HCT116 (cell line): Measurements from ENCODE around the gene MTURN. TPM values are rescaled to one million over a fixed set of nuclear protein-coding genes. Genes with fewer than 3 reads are reported as not detected.
"Not testable (repeated sequence)": the region's sequence is repeated elsewhere in the genome, so short reads cannot be mapped to it uniquely, and the experiment has no call there.

Source experiments
- ATAC-seq: fragments of 200-7000 bp; cut with Tn5 transposase; 2 replicates; pipeline ENCODE4 v1.9.1; 2020; ENCODE audit warnings: mild to moderate bottlenecking, moderate library complexity
- BruUV-seq: library from RNA; stranded (reverse); fragments of 400-500 nt; replicated peaks from 2 replicates; lab custom pipeline; 2021; lab: Mats Ljungman, UMichigan
- CTCF ChIA-PET: fragments of 300-600 bp; sonication (Branson Sonifier 250); formaldehyde crosslinking; loops from one replicate; lab custom pipeline; 2021; ENCODE audit warnings: antibody characterized with exemption; lab: Charles Lee
- POLR2A ChIA-PET: fragments of 300-600, 350-600 bp; sonication (Branson Sonifier 250); formaldehyde crosslinking; loops from one replicate; lab custom pipeline; 2021; ENCODE audit warnings: antibody characterized with exemption; lab: Charles Lee
- RAD21 ChIA-PET, 2 experiments: fragments of 300-600 bp; sonication (Branson Sonifier 250); formaldehyde crosslinking; loops; one replicate each; lab custom pipeline; 2023; ENCODE audit warnings: low total read pairs in 2 of 2; ENCODE audit not compliant: uncharacterized antibody in 2 of 2, unreplicated experiment in 2 of 2, low non-redundant PET in 1 of 2; lab: Charles Lee
- DNase-seq: peaks from one replicate; pipeline ENCODE4 v3.0.0-alpha.2; 2010; ENCODE audit warnings: low read depth, low spot score
- H2AFZ ChIP-seq: fragments of 200-600 bp; shearing (Covaris generic), sonication (generic); 2 replicates; pipeline ENCODE4 v1.6.1; 2017; ENCODE audit warnings: low read depth, mixed run types, mixed read lengths, antibody characterized with exemption, low read length; ENCODE audit not compliant: poor library complexity, severe bottlenecking
- H3K27ac ChIP-seq: 2 replicates; pipeline ENCODE4 v1.5.1; 2012; ENCODE audit warnings: low read depth, low read length
- H3K27me3 ChIP-seq: fragments of 200-600 bp; sonication (generic); 2 replicates; pipeline ENCODE4 v1.6.1; 2016; ENCODE audit warnings: mixed run types, low read length, mixed read lengths; ENCODE audit not compliant: insufficient read depth
- H3K36me3 ChIP-seq, 2 experiments: fragments of 200-500 bp in 1 of 2; fragments of 200-600 bp in 1 of 2; sonication (Bioruptor generic) in 1 of 2; sonication (generic) in 1 of 2; 2 replicates each; pipeline versions ENCODE4 v1.5.1 to v1.6.1; 2014 to 2016; ENCODE audit warnings: low read length in 2 of 2, inconsistent platforms in 1 of 2, mixed read lengths in 1 of 2, mixed run types in 1 of 2; ENCODE audit not compliant: insufficient read depth in 2 of 2, control insufficient read depth in 1 of 2
- H3K4me1 ChIP-seq, 2 experiments: fragments of 200-600 bp in 1 of 2; sonication (generic) in 1 of 2; 2 replicates each; pipeline versions ENCODE4 v1.5.1 to v1.6.1; 2012 to 2017; ENCODE audit warnings: low read length in 2 of 2, inconsistent platforms in 1 of 2, mild to moderate bottlenecking in 1 of 2, mixed read lengths in 1 of 2, mixed run types in 1 of 2, moderate library complexity in 1 of 2; ENCODE audit not compliant: insufficient read depth in 2 of 2, control insufficient read depth in 1 of 2
- H3K4me2 ChIP-seq: fragments of 200-600 bp; sonication (generic); 2 replicates; pipeline ENCODE4 v1.6.1; 2017; ENCODE audit warnings: mixed run types, low read length, mixed read lengths
- H3K4me3 ChIP-seq, 2 experiments: fragments of 200-600 bp in 1 of 2; sonication (generic) in 1 of 2; replicated peaks in 1 of 2; 2 replicates each; pipeline ENCODE4 v1.5.1; 2011 to 2016; ENCODE audit warnings: low read length in 2 of 2, control low read depth in 1 of 2, low read depth in 1 of 2, mild to moderate bottlenecking in 1 of 2, mixed read lengths in 1 of 2, mixed run types in 1 of 2
- H3K79me2 ChIP-seq: fragments of 200-600 bp; sonication (generic); 2 replicates; pipeline ENCODE4 v1.6.1; 2017; ENCODE audit warnings: mild to moderate bottlenecking, mixed run types, low read length, moderate library complexity, mixed read lengths; ENCODE audit not compliant: insufficient read depth
- H3K9ac ChIP-seq: fragments of 200-600 bp; sonication (generic); 2 replicates; pipeline ENCODE4 v1.6.1; 2016; ENCODE audit warnings: low read length, mixed read lengths
- H3K9me2 ChIP-seq: fragments of 200-600 bp; sonication (generic), shearing (Covaris generic); 2 replicates; pipeline ENCODE4 v1.6.1; 2017; ENCODE audit warnings: mixed run types, mild to moderate bottlenecking, moderate library complexity; ENCODE audit not compliant: insufficient read depth
- H3K9me3 ChIP-seq, 2 experiments: fragments of 200-500 bp in 1 of 2; fragments of 200-600 bp in 1 of 2; sonication (Bioruptor generic) in 1 of 2; sonication (generic) in 1 of 2; 2 replicates each; pipeline ENCODE4 v1.6.1; 2014 to 2017; ENCODE audit warnings: low read length in 2 of 2, mixed read lengths in 2 of 2, inconsistent platforms in 1 of 2, low read depth in 1 of 2, mild to moderate bottlenecking in 1 of 2, mixed run types in 1 of 2, moderate library complexity in 1 of 2; ENCODE audit not compliant: control insufficient read depth in 1 of 2, insufficient read depth in 1 of 2
- H4K20me1 ChIP-seq: fragments of 200-600 bp; sonication (generic), shearing (Covaris generic); 2 replicates; pipeline ENCODE4 v1.6.1; 2017; ENCODE audit warnings: mixed run types, mild to moderate bottlenecking, moderate library complexity; ENCODE audit not compliant: insufficient read depth
- ELF1 ChIP-seq: IDR thresholded peaks from 2 replicates; pipeline ENCODE4 v1.6.1; 2012; ENCODE audit warnings: low read depth, borderline replicate concordance
- EZH2 ChIP-seq: fragments of 200-600 bp; sonication (generic); IDR thresholded peaks from 2 replicates; pipeline ENCODE4 v1.6.1; 2017; ENCODE audit warnings: antibody characterized with exemption, mixed run types
- RAD21 ChIP-seq: IDR thresholded peaks from 2 replicates; pipeline ENCODE4 v1.6.1; 2012; ENCODE audit warnings: low read depth, mild to moderate bottlenecking
- SP1 ChIP-seq: IDR thresholded peaks from 2 replicates; pipeline ENCODE4 v1.6.1; 2012; ENCODE audit warnings: low read depth
- intact Hi-C: fragments of 100-400 bp; cut with micrococcal nuclease; formaldehyde crosslinking; loops from 2 replicates; pipeline ENCODE4 v1.10.0; 2022
- total RNA-seq: library from RNA; stranded (reverse); gene quantifications from one replicate; pipeline ENCODE4 v1.2.1, GENCODE V29; 2021; ENCODE audit not compliant: unreplicated experiment
- TF ChIP-seq, protein P1 (sequence below): IDR thresholded peaks from 2 replicates; pipeline ENCODE4 v1.6.1; 2012

MTURN gene
- total RNA-seq, 1 experiment from 2014 or later, result 7.5 TPM

- no peak overlapping the region for H3K4me3 ChIP-seq
- RAD21 ChIA-PET, result no interaction called here
- intact Hi-C loops, result no loop called here
- TF ChIP-seq EZH2 (no peak), RAD21 (no peak), ELF1 (no peak), SP1 (no peak)
- TF ChIP-seq, protein P1, sequence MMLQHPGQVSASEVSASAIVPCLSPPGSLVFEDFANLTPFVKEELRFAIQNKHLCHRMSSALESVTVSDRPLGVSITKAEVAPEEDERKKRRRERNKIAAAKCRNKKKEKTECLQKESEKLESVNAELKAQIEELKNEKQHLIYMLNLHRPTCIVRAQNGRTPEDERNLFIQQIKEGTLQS, result no peak
- no peaks in the 10 kb centered on the region for H4K20me1 ChIP-seq
- ATAC-seq (no peak), DNase-seq (no peak)
- CTCF ChIA-PET, result no interaction called here
- H3K4me1 ChIP-seq, result no peaks in the 10 kb centered on the region
- no peak overlapping the region for H3K27ac ChIP-seq
- H3K9ac ChIP-seq, result no peak overlapping the region
- no TSS peak for BruUV-seq
- H2AFZ ChIP-seq, result no peak overlapping the region
- POLR2A ChIA-PET, result no interaction called here
- H3K36me3 ChIP-seq, result no peaks in the 10 kb centered on the region
- H3K9me2 ChIP-seq, result no peaks in the 10 kb centered on the region
- no peaks in the 10 kb centered on the region for H3K27me3 ChIP-seq
- no peak overlapping the region for H3K4me2 ChIP-seq
- H3K79me2 ChIP-seq, result no peaks in the 10 kb centered on the region
- no peaks in the 10 kb centered on the region for H3K9me3 ChIP-seq
Observed at GRCh38 chr7:30187513-30187912, 52.7 kb downstream of the MTURN start.

- ATAC-seq, POLR2A ChIA-PET, H3K9me3 ChIP-seq, H3K36me3 ChIP-seq, RAD21 ChIA-PET, H4K20me1 ChIP-seq, intact Hi-C loops, DNase-seq, H3K4me3 ChIP-seq, H3K4me1 ChIP-seq, H3K9ac ChIP-seq, H3K4me2 ChIP-seq, BruUV-seq, H3K27me3 ChIP-seq, CTCF ChIA-PET, H2AFZ ChIP-seq, H3K79me2 ChIP-seq, H3K9me2 ChIP-seq, H3K27ac ChIP-seq: not testable (repeated sequence)
Observed at GRCh38 chr7:30188381-30188780, 53.6 kb downstream of the MTURN start.
